SK-N-SH treated with all-trans-retinoic acid at 6 μM for 48 hours (cell line): ENCODE data around the gene PECR.

Experiments used
- ARNTL ChIP-seq: fragments of 450-650 bp; formaldehyde crosslinking; IDR thresholded peaks from 2 replicates; pipeline ENCODE4 v1.5.0; 2020; ENCODE audit warnings: low read depth, mild to moderate bottlenecking, moderate library complexity, borderline replicate concordance
- BACH2 ChIP-seq: fragments of 250-450 bp; sonication (Bioruptor Pico); IDR thresholded peaks from 2 replicates; pipeline ENCODE4 v1.9.0; 2021; ENCODE audit warnings: mild to moderate bottlenecking, borderline replicate concordance
- CSDC2 ChIP-seq: fragments of 250-450 bp; sonication (Bioruptor Pico); IDR thresholded peaks from 2 replicates; pipeline ENCODE4 v1.5.0; 2020; ENCODE audit warnings: mild to moderate bottlenecking, moderate library complexity
- ISL1 ChIP-seq: fragments of 250-450 bp; sonication (Bioruptor Pico); IDR thresholded peaks from 2 replicates; pipeline ENCODE4 v2.1.2; 2022; ENCODE audit warnings: mild to moderate bottlenecking, moderate library complexity
- OSR1 ChIP-seq: fragments of 250-450 bp; sonication (Bioruptor Pico); IDR thresholded peaks from 2 replicates; pipeline ENCODE4 v1.8.0; 2022; ENCODE audit warnings: moderate library complexity, mild to moderate bottlenecking, inconsistent platforms
- PPARA ChIP-seq: fragments of 250-450 bp; sonication (Bioruptor Pico); IDR thresholded peaks from 2 replicates; pipeline ENCODE4 v1.5.0; 2020; ENCODE audit warnings: mild to moderate bottlenecking, borderline replicate concordance
- RARB ChIP-seq: fragments of 250-450 bp; sonication (Bioruptor Pico); IDR thresholded peaks from 2 replicates; pipeline ENCODE4 v1.8.0; 2021; ENCODE audit warnings: mild to moderate bottlenecking, moderate library complexity
- TOX ChIP-seq: fragments of 250-450 bp; sonication (Bioruptor Pico); IDR thresholded peaks from 2 replicates; pipeline ENCODE4 v1.8.0; 2021; ENCODE audit warnings: mild to moderate bottlenecking, moderate library complexity, borderline replicate concordance
- ZC3H10 ChIP-seq: fragments of 250-450 bp; sonication (Bioruptor Pico); IDR thresholded peaks from 2 replicates; pipeline ENCODE4 v1.5.1; 2021; ENCODE audit warnings: mild to moderate bottlenecking, moderate library complexity
- ZNF565 ChIP-seq: fragments of 450-650 bp; formaldehyde crosslinking; conservative IDR thresholded peaks from 2 replicates; pipeline ENCODE4 v1.5.0; 2020; ENCODE audit warnings: low read depth, mild to moderate bottlenecking, moderate library complexity
- ZNF70 ChIP-seq: fragments of 450-650 bp; formaldehyde crosslinking; IDR thresholded peaks from 2 replicates; pipeline ENCODE4 v1.5.0; 2020; ENCODE audit warnings: mild to moderate bottlenecking, moderate library complexity
- TF ChIP-seq, protein P1 (sequence below): fragments of 250-450 bp; sonication (Bioruptor Pico); IDR thresholded peaks from 2 replicates; pipeline ENCODE4 v1.8.0; 2020; ENCODE audit warnings: mild to moderate bottlenecking, moderate library complexity, borderline replicate concordance
- TF ChIP-seq, protein P2 (sequence below): fragments of 250-450 bp; sonication (Bioruptor Pico); IDR thresholded peaks from 2 replicates; pipeline ENCODE4 v1.5.0; 2020; ENCODE audit warnings: mild to moderate bottlenecking, moderate library complexity

DNA sequence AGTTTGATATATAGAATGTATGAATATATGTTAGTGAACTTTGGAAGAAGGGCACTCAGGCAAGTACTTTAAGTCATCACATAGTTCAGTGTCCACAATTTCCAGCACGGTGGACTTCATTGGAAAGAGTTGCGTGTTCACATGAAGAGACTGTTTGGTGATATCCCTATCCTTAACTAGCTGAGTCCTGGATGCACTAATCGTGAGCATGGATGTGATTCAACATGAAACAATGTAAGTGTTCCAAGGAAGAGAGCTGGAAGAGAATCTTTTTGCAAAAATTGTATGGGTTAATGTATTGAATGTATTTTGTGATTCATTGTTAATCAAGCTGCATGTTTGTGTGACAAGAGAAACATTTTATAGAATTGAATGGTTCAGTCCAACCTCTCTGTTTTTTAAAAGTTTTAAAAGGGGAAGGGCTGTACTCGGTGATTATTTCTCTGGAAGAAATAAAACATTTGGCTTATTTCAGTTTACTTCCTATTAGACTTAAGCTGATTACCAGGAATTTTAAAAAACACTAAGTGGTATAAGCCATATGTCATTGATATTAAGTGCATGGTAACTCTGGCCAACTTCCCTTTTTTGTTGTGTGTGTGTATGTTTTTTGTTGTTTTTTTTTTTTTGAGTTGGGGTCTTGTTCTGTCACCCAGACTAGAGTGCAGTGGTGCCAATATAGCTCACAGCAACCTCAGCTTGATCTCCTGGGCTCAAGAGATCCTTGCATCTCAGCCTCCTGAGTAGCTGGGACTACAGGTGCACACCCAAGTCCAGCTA lies 36.1 kb upstream of the PECR start:
- TF ChIP-seq ZNF565 (CRISPR knock-in tag) = no peak
- no peak for TF ChIP-seq ARNTL (CRISPR knock-in tag)
- no peak for TF ChIP-seq ISL1
- no peak for TF ChIP-seq ZNF70 (CRISPR knock-in tag)
- no peak for TF ChIP-seq TOX (CRISPR knock-in tag)
- TF ChIP-seq, protein P1, sequence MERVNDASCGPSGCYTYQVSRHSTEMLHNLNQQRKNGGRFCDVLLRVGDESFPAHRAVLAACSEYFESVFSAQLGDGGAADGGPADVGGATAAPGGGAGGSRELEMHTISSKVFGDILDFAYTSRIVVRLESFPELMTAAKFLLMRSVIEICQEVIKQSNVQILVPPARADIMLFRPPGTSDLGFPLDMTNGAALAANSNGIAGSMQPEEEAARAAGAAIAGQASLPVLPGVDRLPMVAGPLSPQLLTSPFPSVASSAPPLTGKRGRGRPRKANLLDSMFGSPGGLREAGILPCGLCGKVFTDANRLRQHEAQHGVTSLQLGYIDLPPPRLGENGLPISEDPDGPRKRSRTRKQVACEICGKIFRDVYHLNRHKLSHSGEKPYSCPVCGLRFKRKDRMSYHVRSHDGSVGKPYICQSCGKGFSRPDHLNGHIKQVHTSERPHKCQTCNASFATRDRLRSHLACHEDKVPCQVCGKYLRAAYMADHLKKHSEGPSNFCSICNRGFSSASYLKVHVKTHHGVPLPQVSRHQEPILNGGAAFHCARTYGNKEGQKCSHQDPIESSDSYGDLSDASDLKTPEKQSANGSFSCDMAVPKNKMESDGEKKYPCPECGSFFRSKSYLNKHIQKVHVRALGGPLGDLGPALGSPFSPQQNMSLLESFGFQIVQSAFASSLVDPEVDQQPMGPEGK (CRISPR knock-in tag) = no peak
- no peak for TF ChIP-seq RARB (CRISPR knock-in tag)
- no peak for TF ChIP-seq BACH2
- no peak for TF ChIP-seq OSR1
- TF ChIP-seq, protein P2, sequence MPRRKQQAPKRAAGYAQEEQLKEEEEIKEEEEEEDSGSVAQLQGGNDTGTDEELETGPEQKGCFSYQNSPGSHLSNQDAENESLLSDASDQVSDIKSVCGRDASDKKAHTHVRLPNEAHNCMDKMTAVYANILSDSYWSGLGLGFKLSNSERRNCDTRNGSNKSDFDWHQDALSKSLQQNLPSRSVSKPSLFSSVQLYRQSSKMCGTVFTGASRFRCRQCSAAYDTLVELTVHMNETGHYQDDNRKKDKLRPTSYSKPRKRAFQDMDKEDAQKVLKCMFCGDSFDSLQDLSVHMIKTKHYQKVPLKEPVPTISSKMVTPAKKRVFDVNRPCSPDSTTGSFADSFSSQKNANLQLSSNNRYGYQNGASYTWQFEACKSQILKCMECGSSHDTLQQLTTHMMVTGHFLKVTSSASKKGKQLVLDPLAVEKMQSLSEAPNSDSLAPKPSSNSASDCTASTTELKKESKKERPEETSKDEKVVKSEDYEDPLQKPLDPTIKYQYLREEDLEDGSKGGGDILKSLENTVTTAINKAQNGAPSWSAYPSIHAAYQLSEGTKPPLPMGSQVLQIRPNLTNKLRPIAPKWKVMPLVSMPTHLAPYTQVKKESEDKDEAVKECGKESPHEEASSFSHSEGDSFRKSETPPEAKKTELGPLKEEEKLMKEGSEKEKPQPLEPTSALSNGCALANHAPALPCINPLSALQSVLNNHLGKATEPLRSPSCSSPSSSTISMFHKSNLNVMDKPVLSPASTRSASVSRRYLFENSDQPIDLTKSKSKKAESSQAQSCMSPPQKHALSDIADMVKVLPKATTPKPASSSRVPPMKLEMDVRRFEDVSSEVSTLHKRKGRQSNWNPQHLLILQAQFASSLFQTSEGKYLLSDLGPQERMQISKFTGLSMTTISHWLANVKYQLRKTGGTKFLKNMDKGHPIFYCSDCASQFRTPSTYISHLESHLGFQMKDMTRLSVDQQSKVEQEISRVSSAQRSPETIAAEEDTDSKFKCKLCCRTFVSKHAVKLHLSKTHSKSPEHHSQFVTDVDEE (CRISPR knock-in tag) = no peak
- no peak for TF ChIP-seq PPARA (CRISPR knock-in tag)
- TF ChIP-seq CSDC2 = no peak
- TF ChIP-seq ZC3H10 (CRISPR knock-in tag) = no peak
